ENCODE data around the gene HSPB6. TPM values are rescaled to one million over a fixed set of nuclear protein-coding genes. Genes with fewer than 3 reads are reported as not detected.

HSPB6 gene
- total RNA-seq, 1 donor from 2014 or later, result 21.7 TPM

- Mint-ChIP-seq H3K27ac (no peak overlapping the region), H3K4me1 (peaks cover 7% of the 10 kb centered on the region), H3K4me3 (no peak overlapping the region), H3K27me3 (ENCODE audit: low read depth) (no peaks in the 10 kb centered on the region), H3K9me3 (no peaks in the 10 kb centered on the region), H3K36me3 (peaks cover 27% of the 10 kb centered on the region)
- DNase-seq (ENCODE audit: low spot score in 2 of 2, unreplicated experiment in 2 of 2), result no peak
- TF ChIP-seq CTCF (IDR thresholded peaks at IDR 0.05; ENCODE audit: unreplicated experiment), result peak; percentile 25
These were observed 19.6 kb downstream of the HSPB6 start for GRCh38 chr19:35736913-35737886.

DNA sequence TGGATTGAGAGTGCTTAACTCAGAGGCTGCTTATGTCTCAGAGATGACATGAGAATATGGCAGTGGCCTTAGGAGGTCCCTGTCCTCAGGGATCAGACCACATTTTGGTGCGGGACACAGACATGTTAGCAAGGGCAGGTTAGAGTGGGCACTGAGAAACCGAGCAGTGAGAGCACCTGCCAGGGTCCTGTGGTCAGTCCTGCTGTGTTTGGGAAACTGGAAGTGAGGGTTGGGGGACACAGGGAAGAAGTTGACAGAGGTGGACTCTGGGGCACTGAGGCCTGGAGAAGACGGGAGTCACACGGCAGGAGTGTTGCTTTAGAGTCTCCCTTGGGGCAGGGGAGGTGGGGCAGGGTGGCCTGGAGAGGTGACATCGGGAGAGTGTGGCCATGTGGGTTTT, 21.9 kb downstream of the HSPB6 start:
- DNase-seq (ENCODE audit: low spot score in 2 of 2, unreplicated experiment in 2 of 2), result no peak
- H3K27ac Mint-ChIP-seq, result no peak overlapping the region
- no peaks in the 10 kb centered on the region for H3K9me3 Mint-ChIP-seq
- H3K4me1 Mint-ChIP-seq, result peaks cover 1% of the 10 kb centered on the region
- H3K36me3 Mint-ChIP-seq, result peaks cover 41% of the 10 kb centered on the region
- no peaks in the 10 kb centered on the region for H3K27me3 Mint-ChIP-seq (ENCODE audit: low read depth)
- no peak overlapping the region for H3K4me3 Mint-ChIP-seq
- no peak for TF ChIP-seq CTCF (IDR thresholded peaks at IDR 0.05; ENCODE audit: unreplicated experiment)

- no peaks in the 10 kb centered on the region for H3K9me3 Mint-ChIP-seq
- TF ChIP-seq CTCF (IDR thresholded peaks at IDR 0.05; ENCODE audit: unreplicated experiment), result no peak
- no peak for DNase-seq (ENCODE audit: low spot score in 2 of 2, unreplicated experiment in 2 of 2)
- H3K27ac Mint-ChIP-seq, result no peak overlapping the region
- H3K4me1 Mint-ChIP-seq, result no peaks in the 10 kb centered on the region
- H3K4me3 Mint-ChIP-seq, result no peak overlapping the region
- no peaks in the 10 kb centered on the region for H3K27me3 Mint-ChIP-seq (ENCODE audit: low read depth)
- H3K36me3 Mint-ChIP-seq, result peaks cover 42% of the 10 kb centered on the region
These were observed 22.6 kb downstream of the HSPB6 start for GRCh38 chr19:35734273-35734672.

DNA sequence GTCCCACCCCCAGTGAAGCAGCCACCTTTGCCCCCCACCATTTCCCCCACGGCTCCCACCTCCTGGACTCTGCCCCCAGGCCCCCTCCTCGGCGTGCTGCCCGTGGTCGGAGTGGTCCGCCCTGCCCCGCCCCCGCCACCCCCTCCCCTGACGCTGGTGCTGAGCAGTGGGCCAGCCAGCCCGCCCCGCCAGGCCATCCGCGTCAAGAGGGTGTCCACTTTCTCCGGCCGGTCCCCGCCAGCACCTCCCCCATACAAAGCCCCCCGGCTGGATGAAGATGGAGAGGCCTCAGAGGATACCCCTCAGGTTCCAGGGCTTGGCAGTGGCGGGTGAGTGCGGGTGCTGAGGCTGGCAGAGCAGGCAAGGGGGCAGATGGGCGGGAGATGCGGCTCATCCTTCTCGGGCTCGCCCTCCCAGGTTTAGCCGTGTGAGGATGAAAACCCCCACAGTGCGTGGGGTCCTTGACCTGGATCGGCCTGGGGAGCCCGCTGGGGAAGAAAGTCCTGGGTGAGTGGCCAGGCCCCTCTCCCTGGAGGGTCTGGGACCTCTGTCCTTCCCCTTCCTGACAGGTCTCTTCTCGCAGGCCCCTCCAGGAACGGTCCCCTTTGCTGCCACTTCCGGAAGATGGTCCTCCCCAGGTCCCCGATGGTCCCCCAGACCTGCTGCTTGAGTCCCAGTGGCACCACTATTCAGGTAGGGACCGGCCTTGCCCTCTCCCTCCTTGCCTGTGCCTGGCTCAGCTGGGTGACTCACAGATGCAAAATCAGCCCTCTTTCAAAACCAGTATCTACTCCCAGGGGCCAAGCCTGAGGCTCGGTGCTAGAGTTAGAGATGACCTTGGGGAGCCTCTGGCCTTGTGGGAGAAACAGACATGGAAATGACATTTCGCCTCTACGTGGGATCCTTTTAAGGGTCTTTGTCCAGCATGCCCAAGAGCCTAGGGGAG, 23.4 kb downstream of the HSPB6 start:
- TF ChIP-seq CTCF (IDR thresholded peaks at IDR 0.05; ENCODE audit: unreplicated experiment), result no peak
- no peak overlapping the region for H3K4me3 Mint-ChIP-seq
- no peak overlapping the region for H3K27ac Mint-ChIP-seq
- DNase-seq (ENCODE audit: low spot score in 2 of 2, unreplicated experiment in 2 of 2), result no peak
- no peaks in the 10 kb centered on the region for H3K9me3 Mint-ChIP-seq
- no peaks in the 10 kb centered on the region for H3K27me3 Mint-ChIP-seq (ENCODE audit: low read depth)
- peaks cover 39% of the 10 kb centered on the region for H3K36me3 Mint-ChIP-seq
- no peaks in the 10 kb centered on the region for H3K4me1 Mint-ChIP-seq

DNA sequence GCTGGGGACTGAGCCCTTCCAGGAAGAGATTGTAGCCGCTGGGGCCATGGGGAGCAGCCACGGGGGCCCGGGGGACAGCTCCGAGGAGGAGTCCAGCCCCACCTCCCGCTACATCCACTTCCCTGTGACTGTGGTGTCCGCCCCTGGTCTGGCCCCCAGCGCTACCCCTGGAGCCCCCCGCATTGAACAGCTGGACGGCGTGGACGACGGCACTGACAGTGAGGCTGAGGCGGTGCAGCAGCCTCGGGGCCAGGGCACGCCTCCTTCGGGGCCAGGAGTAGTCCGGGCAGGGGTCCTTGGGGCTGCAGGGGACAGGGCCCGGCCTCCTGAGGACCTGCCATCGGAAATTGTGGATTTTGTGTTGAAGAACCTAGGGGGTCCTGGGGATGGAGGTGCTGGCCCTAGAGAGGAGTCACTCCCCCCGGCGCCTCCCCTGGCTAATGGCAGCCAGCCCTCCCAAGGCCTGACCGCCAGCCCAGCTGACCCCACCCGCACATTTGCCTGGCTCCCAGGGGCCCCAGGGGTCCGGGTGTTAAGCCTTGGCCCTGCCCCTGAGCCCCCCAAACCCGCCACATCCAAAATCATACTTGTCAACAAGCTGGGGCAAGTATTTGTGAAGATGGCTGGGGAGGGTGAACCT, 24.2 kb downstream of the HSPB6 start:
- Mint-ChIP-seq H3K36me3 (peaks cover 45% of the 10 kb centered on the region), H3K9me3 (no peaks in the 10 kb centered on the region), H3K27me3 (ENCODE audit: low read depth) (no peaks in the 10 kb centered on the region), H3K4me3 (no peak overlapping the region), H3K27ac (no peak overlapping the region), H3K4me1 (no peaks in the 10 kb centered on the region)
- TF ChIP-seq CTCF (IDR thresholded peaks at IDR 0.05; ENCODE audit: unreplicated experiment), result no peak
- no peak for DNase-seq (ENCODE audit: low spot score in 2 of 2, unreplicated experiment in 2 of 2)
